Osteocyte (in vitro differentiated cells): ENCODE results near the gene BRCA2. TPM values are rescaled to one million over a fixed set of nuclear protein-coding genes. Genes with fewer than 3 reads are reported as not detected.

Source experiments
- DNase-seq: peaks from one replicate; pipeline ENCODE4 v3.0.0; 2021; ENCODE audit warnings: mixed read lengths; ENCODE audit not compliant: unreplicated experiment; ENCODE audit errors: extremely low spot score
- H3K27ac Mint-ChIP-seq: one replicate; pipeline ENCODE4 v1.8.0; 2021; ENCODE audit warnings: mild to moderate bottlenecking, mixed read lengths; ENCODE audit not compliant: unreplicated experiment
- H3K27me3 Mint-ChIP-seq: one replicate; pipeline ENCODE4 v1.8.0; 2021; ENCODE audit warnings: mixed read lengths; ENCODE audit not compliant: unreplicated experiment
- H3K36me3 Mint-ChIP-seq: one replicate; pipeline ENCODE4 v1.8.0; 2021; ENCODE audit warnings: mixed read lengths; ENCODE audit not compliant: unreplicated experiment
- H3K4me1 Mint-ChIP-seq: one replicate; pipeline ENCODE4 v1.8.0; 2021; ENCODE audit warnings: mixed read lengths; ENCODE audit not compliant: unreplicated experiment
- H3K4me3 Mint-ChIP-seq: one replicate; pipeline ENCODE4 v1.8.0; 2021; ENCODE audit warnings: mild to moderate bottlenecking, moderate library complexity, mixed read lengths; ENCODE audit not compliant: unreplicated experiment
- H3K9me3 Mint-ChIP-seq: one replicate; pipeline ENCODE4 v1.8.0; 2021; ENCODE audit warnings: mixed read lengths; ENCODE audit not compliant: unreplicated experiment
- CTCF ChIP-seq: fragments of 200-600 bp; sonication (generic); IDR thresholded peaks from 2 replicates; pipeline ENCODE4 v1.5.0; 2021; ENCODE audit warnings: antibody characterized with exemption, mild to moderate bottlenecking, moderate library complexity
- total RNA-seq: library from RNA; stranded (reverse); gene quantifications from 2 replicates; pipeline ENCODE4 v1.2.1, GENCODE V29; 2021

Gene BRCA2
- total RNA-seq, 1 donor from 2014 or later = 2.8 TPM

GRCh38 chr13:32317716-32318465, 2.6 kb downstream of the BRCA2 start:
- H3K4me1 Mint-ChIP-seq = peaks cover 4% of the 10 kb centered on the region
- H3K4me3 Mint-ChIP-seq = no peak overlapping the region
- no peak for DNase-seq
- TF ChIP-seq CTCF = no peak
- no peaks in the 10 kb centered on the region for H3K9me3 Mint-ChIP-seq
- H3K36me3 Mint-ChIP-seq = no peaks in the 10 kb centered on the region
- H3K27me3 Mint-ChIP-seq = no peaks in the 10 kb centered on the region
- H3K27ac Mint-ChIP-seq = no peak overlapping the region

GRCh38 chr13:32320528-32320927, 5.2 kb downstream of the BRCA2 start:
- H3K9me3 Mint-ChIP-seq = no peaks in the 10 kb centered on the region
- no peak overlapping the region for H3K27ac Mint-ChIP-seq
- H3K36me3 Mint-ChIP-seq = no peaks in the 10 kb centered on the region

GRCh38 chr13:32323912-32324311, 8.6 kb downstream of the BRCA2 start:
- no peak overlapping the region for H3K4me3 Mint-ChIP-seq
- H3K27ac Mint-ChIP-seq = peak overlapping the region; percentile 86
- no peaks in the 10 kb centered on the region for H3K27me3 Mint-ChIP-seq
- DNase-seq = no peak
- H3K36me3 Mint-ChIP-seq = no peaks in the 10 kb centered on the region
- no peaks in the 10 kb centered on the region for H3K9me3 Mint-ChIP-seq
- TF ChIP-seq CTCF = no peak
- H3K4me1 Mint-ChIP-seq = peaks cover 12% of the 10 kb centered on the region

More at GRCh38 chr13:32320528-32320927, 5.2 kb downstream of the BRCA2 start:
- no peak for DNase-seq
- no peak overlapping the region for H3K4me3 Mint-ChIP-seq
- H3K27me3 Mint-ChIP-seq = no peaks in the 10 kb centered on the region
- H3K4me1 Mint-ChIP-seq = peaks cover 12% of the 10 kb centered on the region
- no peak for TF ChIP-seq CTCF

- Mint-ChIP-seq H3K9me3 (no peaks in the 10 kb centered on the region), H3K4me3 (no peak overlapping the region), H3K27me3 (no peaks in the 10 kb centered on the region), H3K36me3 (peaks cover 2% of the 10 kb centered on the region), H3K27ac (no peak overlapping the region), H3K4me1 (peaks cover 5% of the 10 kb centered on the region)
- no peak for TF ChIP-seq CTCF
- DNase-seq = no peak
Measured at GRCh38 chr13:32330441-32330840, 15.1 kb downstream of the BRCA2 start.

- no peak overlapping the region for H3K27ac Mint-ChIP-seq
- TF ChIP-seq CTCF = no peak
- H3K9me3 Mint-ChIP-seq = no peaks in the 10 kb centered on the region
- peaks cover 5% of the 10 kb centered on the region for H3K4me1 Mint-ChIP-seq
- no peaks in the 10 kb centered on the region for H3K27me3 Mint-ChIP-seq
- no peak for DNase-seq
- peaks cover 11% of the 10 kb centered on the region for H3K36me3 Mint-ChIP-seq
- H3K4me3 Mint-ChIP-seq = no peak overlapping the region
Measured at GRCh38 chr13:32334671-32335070, 19.4 kb downstream of the BRCA2 start.
